ENCODE measurements around the gene CABP5. TPM values are rescaled to one million over a fixed set of nuclear protein-coding genes. Genes with fewer than 3 reads are reported as not detected.
"Not testable (repeated sequence)": the region's sequence is repeated elsewhere in the genome, so short reads cannot be mapped to it uniquely, and the experiment has no call there.

CABP5 gene
- not detected for total RNA-seq

GRCh38 chr19:48043675-48044258 is at the start of gene CABP5:
Gene CABP5 (minus strand): TSS chr19:48044079. CDS start chr19:48043922, 157 bp downstream.
- DNase-seq = no peak

GRCh38 chr19:48091111-48091718 is 47.3 kb upstream of the CABP5 start:
- not testable (repeated sequence) for DNase-seq

- DNase-seq = no peak
These were observed 46.5 kb upstream of the CABP5 start for GRCh38 chr19:48090281-48090802.

- DNase-seq = not testable (repeated sequence)
These were observed 45.1 kb upstream of the CABP5 start for GRCh38 chr19:48088991-48089390.

GRCh38 chr19:48085904-48086864 is 42.3 kb upstream of the CABP5 start:
- DNase-seq = no peak

GRCh38 chr19:48085076-48085475 is 41.2 kb upstream of the CABP5 start:
- no peak for DNase-seq

GRCh38 chr19:48081106-48081505 is 37.2 kb upstream of the CABP5 start:
- DNase-seq = no peak

- DNase-seq = not testable (repeated sequence)
These were observed 26.4 kb upstream of the CABP5 start for GRCh38 chr19:48070177-48070769.

- DNase-seq = no peak
These were observed 25.6 kb upstream of the CABP5 start for GRCh38 chr19:48069435-48069834.

GRCh38 chr19:48064509-48064908 is 20.6 kb upstream of the CABP5 start:
- DNase-seq = no peak

GRCh38 chr19:48061401-48062344 is 17.8 kb upstream of the CABP5 start:
- no peak for DNase-seq

GRCh38 chr19:48060381-48060780 is 16.5 kb upstream of the CABP5 start:
- no peak for DNase-seq

GRCh38 chr19:48059331-48059730 is 15.5 kb upstream of the CABP5 start:
- DNase-seq = no peak

GRCh38 chr19:48053856-48054255 is 10.0 kb upstream of the CABP5 start:
- DNase-seq = no peak

- DNase-seq = no peak
These were observed 9.2 kb upstream of the CABP5 start for GRCh38 chr19:48053076-48053475.

- DNase-seq = no peak
These were observed 7.6 kb upstream of the CABP5 start for GRCh38 chr19:48051335-48052033.

GRCh38 chr19:48044561-48044960 is 682 bp upstream of the CABP5 start:
- no peak for DNase-seq

- DNase-seq = no peak
These were observed 1.9 kb downstream of the CABP5 start for GRCh38 chr19:48041877-48042580.

- DNase-seq = no peak
These were observed 7.1 kb downstream of the CABP5 start for GRCh38 chr19:48036765-48037164.

- no peak for DNase-seq
These were observed 10.3 kb downstream of the CABP5 start for GRCh38 chr19:48033604-48034003.

Measured in tongue (tissue), 2 donors.